Prostate gland (tissue), 2 donors: ENCODE data around the gene ONECUT1. TPM values are rescaled to one million over a fixed set of nuclear protein-coding genes. Genes with fewer than 3 reads are reported as not detected.
A peak's percentile ranks its signal among the peaks of the same experiment; 100 is the strongest.

Source experiments
- DNase-seq: peaks from one replicate; pipeline ENCODE4 v3.0.0-alpha.2; 2019; ENCODE audit warnings: low spot score
- H3K27ac ChIP-seq, 2 donors: fragments of 200-600 bp; sonication (generic); 2 replicates each; pipeline ENCODE4 v1.5.1; 2017 to 2019
- H3K27me3 ChIP-seq: fragments of 200-600 bp; sonication (generic); replicated peaks from 2 replicates; pipeline ENCODE4 v1.5.1; 2019; ENCODE audit not compliant: insufficient read depth
- H3K36me3 ChIP-seq, 2 donors: fragments of 200-600 bp; sonication (generic); 1 replicate in 1 of 2; 2 replicates in 1 of 2; pipeline versions ENCODE4 v1.5.1 to v1.8.1; 2017 to 2019
- H3K4me1 ChIP-seq: fragments of 200-600 bp; sonication (generic); replicated peaks from 2 replicates; pipeline ENCODE4 v1.5.1; 2019
- H3K4me3 ChIP-seq, 2 donors: fragments of 200-600 bp; sonication (generic); 2 replicates each; pipeline ENCODE4 v1.5.1; 2017 to 2019
- H3K9me3 ChIP-seq: fragments of 200-600 bp; sonication (generic); 2 replicates; pipeline ENCODE4 v1.5.1; 2017
- CTCF ChIP-seq, 4 experiments: fragments of 200-600 bp in 2 of 4; fragments of 450-650 bp in 2 of 4; sonication (generic) in 2 of 4; IDR thresholded peaks; 1 replicate in 3 of 4; 2 replicates in 1 of 4; pipeline ENCODE4 v1.5.1; 2016 to 2019; ENCODE audit warnings: antibody characterized with exemption in 4 of 4, mild to moderate bottlenecking in 2 of 4, moderate library complexity in 2 of 4
- POLR2A ChIP-seq: fragments of 450-650 bp; IDR thresholded peaks from one replicate; pipeline ENCODE4 v1.6.1; 2016; ENCODE audit warnings: antibody characterized with exemption, mild to moderate bottlenecking
- POLR2AphosphoS5 ChIP-seq: sonication (generic); formaldehyde crosslinking; IDR thresholded peaks from one replicate; pipeline ENCODE4 v1.6.1; 2017; ENCODE audit warnings: antibody characterized with exemption
- WGBS: methylation state at CpG from one replicate; pipeline ENCODE4 v1.1.5; 2018; 5-methylcytosine and 5-hydroxymethylcytosine counted together
- intact Hi-C: fragments of 100-400 bp; cut with DNase I; formaldehyde crosslinking; loops from one replicate; pipeline ENCODE4 v1.14.2; 2022
- total RNA-seq, 2 donors: library from RNA; depleted of rRNA; stranded (reverse); fragments of >200 nt; gene quantifications; one replicate each; pipeline ENCODE4 v1.1.0, GENCODE V29; 2016

ONECUT1 gene
- total RNA-seq, 2 donors from 2014 or later, result 1.3 TPM; not detected in 1

GRCh38 chr15:52731004-52731403 lies 59.1 kb downstream of the ONECUT1 start:
- intact Hi-C loops, result loop anchor here (5.0 to 10.0 kb wide), 2 partner anchors 49 to 206 kb away; partner anchors contain the start of gene MYO5A
- H3K4me3 ChIP-seq, result no peak overlapping the region
- no peaks in the 10 kb centered on the region for H3K36me3 ChIP-seq
- H3K27ac ChIP-seq, result no peak overlapping the region
- no peaks in the 10 kb centered on the region for H3K4me1 ChIP-seq
- 77% methylated on average over 3 of the region's 3 CpGs for WGBS
- no peaks in the 10 kb centered on the region for H3K27me3 ChIP-seq
- DNase-seq, result no peak
- no peaks in the 10 kb centered on the region for H3K9me3 ChIP-seq
- TF ChIP-seq CTCF (IDR thresholded peaks at IDR 0.05), result no peak
- TF ChIP-seq POLR2AphosphoS5, result no peak
- no peak for TF ChIP-seq POLR2A

- Histone ChIP-seq H3K36me3 (no peaks in the 10 kb centered on the region), H3K9me3 (no peaks in the 10 kb centered on the region), H3K4me3 (no peak overlapping the region), H3K4me1 (no peaks in the 10 kb centered on the region), H3K27ac (no peak overlapping the region), H3K27me3 (no peaks in the 10 kb centered on the region)
- no peak for TF ChIP-seq POLR2AphosphoS5
- no peak for TF ChIP-seq CTCF (IDR thresholded peaks at IDR 0.05)
- no peak for TF ChIP-seq POLR2A
- intact Hi-C loops, result loop anchor here (5.0 to 10.0 kb wide), 2 partner anchors 48 to 206 kb away; partner anchors contain the start of gene MYO5A
- 72% methylated on average over 7 of the region's 7 CpGs for WGBS
- DNase-seq, result no peak
These were observed 59.5 kb downstream of the ONECUT1 start for GRCh38 chr15:52730594-52730993.

GRCh38 chr15:52730173-52730572 lies 60.0 kb downstream of the ONECUT1 start:
- WGBS, result 57% methylated on average over 4 of the region's 4 CpGs
- Histone ChIP-seq H3K9me3 (no peaks in the 10 kb centered on the region), H3K27ac (no peak overlapping the region), H3K4me3 (no peak overlapping the region), H3K4me1 (no peaks in the 10 kb centered on the region), H3K27me3 (no peaks in the 10 kb centered on the region), H3K36me3 (no peaks in the 10 kb centered on the region)
- intact Hi-C loops, result loop anchor here (5.0 to 10.0 kb wide), 2 partner anchors 48 to 205 kb away; partner anchors contain the start of gene MYO5A
- TF ChIP-seq CTCF (IDR thresholded peaks at IDR 0.05), result no peak
- TF ChIP-seq POLR2A, result no peak
- TF ChIP-seq POLR2AphosphoS5, result peak; percentile 14
- DNase-seq, result no peak

- no peaks in the 10 kb centered on the region for H3K36me3 ChIP-seq
- intact Hi-C loops, result no loop called here
These were observed 61.2 kb downstream of the ONECUT1 start for GRCh38 chr15:52728899-52729298.

GRCh38 chr15:52727815-52728214 lies 62.3 kb downstream of the ONECUT1 start:
- no peak overlapping the region for H3K27ac ChIP-seq
- no peaks in the 10 kb centered on the region for H3K4me1 ChIP-seq
- H3K9me3 ChIP-seq, result no peaks in the 10 kb centered on the region
- TF ChIP-seq CTCF (IDR thresholded peaks at IDR 0.05), result no peak
- TF ChIP-seq POLR2A, result no peak
- TF ChIP-seq POLR2AphosphoS5, result no peak
- no peaks in the 10 kb centered on the region for H3K27me3 ChIP-seq
- H3K36me3 ChIP-seq, result no peaks in the 10 kb centered on the region
- WGBS, result 78% methylated on average over 3 of the region's 3 CpGs
- no peak overlapping the region for H3K4me3 ChIP-seq
- intact Hi-C loops, result no loop called here
- DNase-seq, result no peak

More at GRCh38 chr15:52728899-52729298, 61.2 kb downstream of the ONECUT1 start:
- TF ChIP-seq POLR2AphosphoS5, result peak; percentile 26
- no peak for TF ChIP-seq POLR2A
- Histone ChIP-seq H3K4me1 (no peaks in the 10 kb centered on the region), H3K27me3 (no peaks in the 10 kb centered on the region), H3K27ac (no peak overlapping the region), H3K4me3 (no peak overlapping the region), H3K9me3 (no peaks in the 10 kb centered on the region)
- DNase-seq, result no peak
- 39% methylated on average over 2 of the region's 2 CpGs for WGBS
